Measurements from ENCODE around the gene TOLLIP.

- no peak for TF ChIP-seq CTCF (IDR thresholded peaks at IDR 0.05 in 8 of 11, conservative IDR thresholded peaks at IDR 0.05 in 3 of 11)
- no peak for TF ChIP-seq POLR2A (IDR thresholded peaks at IDR 0.05)
Observed at GRCh38 chr11:1348146-1348795, 38.8 kb upstream of the TOLLIP start.
